ENCODE measurements around the gene RNPEP. TPM values are rescaled to one million over a fixed set of nuclear protein-coding genes. Genes with fewer than 3 reads are reported as not detected.
"Not testable (repeated sequence)": the region's sequence is repeated elsewhere in the genome, so short reads cannot be mapped to it uniquely, and the experiment has no call there.

RNPEP gene
- polyA plus RNA-seq, 6 donors from 2014 or later: 28.2 to 50.0 (median 34.7) TPM

- H3K27me3 Mint-ChIP-seq: peaks cover 49 to 71% (median 66%) of the 10 kb centered on the region in 3 donors
- peak within 1 kb of the TSS in 2 of 6 donors; percentile 21 to 39 for H3K27ac Mint-ChIP-seq
- peak; percentile 7 for DNase-seq
- peak within 1 kb of the TSS; percentile 25 to 89 (median 79) for H3K4me3 Mint-ChIP-seq
- ATAC-seq (ENCODE audit: low read depth in 2 of 2): peak; percentile 35 to 47
- no peaks in the 10 kb centered on the region for H3K36me3 Mint-ChIP-seq
- peaks cover 9 to 21% (median 17%) of the 10 kb centered on the region in 3 donors for H3K4me1 Mint-ChIP-seq
- H3K9me3 Mint-ChIP-seq: peaks cover 0 to 3% (median 0%) of the 10 kb centered on the region in 7 donors
These were observed 36.1 kb upstream of the RNPEP start, which contains the start of gene LMOD1 for GRCh38 chr1:201946224-201946908. LMOD1 (minus strand) TSS chr1:201946548; CDS start chr1:201946340, 208 bp downstream.

DNA sequence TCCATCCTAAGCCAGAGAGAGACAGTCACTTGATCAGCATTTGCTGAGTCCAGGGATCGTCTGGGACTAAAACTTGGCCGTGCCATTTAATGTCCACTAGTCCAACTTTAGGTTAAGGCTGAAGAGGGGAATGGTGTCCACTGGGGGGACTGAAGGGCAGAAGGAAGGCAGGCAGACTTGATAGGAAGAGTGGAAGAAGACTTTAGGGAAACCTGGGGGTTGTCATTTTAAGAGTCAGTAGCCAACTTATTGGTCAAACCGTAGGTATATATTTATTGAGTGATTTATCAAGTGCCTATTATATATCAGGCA lies 34.8 kb upstream of the RNPEP start:
- ATAC-seq (ENCODE audit: low read depth in 2 of 2): no peak
- H3K4me1 Mint-ChIP-seq: peaks cover 9 to 21% (median 17%) of the 10 kb centered on the region in 3 donors
- peaks cover 0 to 3% (median 0%) of the 10 kb centered on the region in 7 donors for H3K9me3 Mint-ChIP-seq
- H3K27ac Mint-ChIP-seq: peak overlapping the region in 1 of 6 donors; percentile 77
- H3K4me3 Mint-ChIP-seq: peak overlapping the region in 1 of 8 donors; percentile 32
- no peaks in the 10 kb centered on the region for H3K36me3 Mint-ChIP-seq
- peaks cover 40 to 71% (median 53%) of the 10 kb centered on the region in 3 donors for H3K27me3 Mint-ChIP-seq
- no peak for DNase-seq

DNA sequence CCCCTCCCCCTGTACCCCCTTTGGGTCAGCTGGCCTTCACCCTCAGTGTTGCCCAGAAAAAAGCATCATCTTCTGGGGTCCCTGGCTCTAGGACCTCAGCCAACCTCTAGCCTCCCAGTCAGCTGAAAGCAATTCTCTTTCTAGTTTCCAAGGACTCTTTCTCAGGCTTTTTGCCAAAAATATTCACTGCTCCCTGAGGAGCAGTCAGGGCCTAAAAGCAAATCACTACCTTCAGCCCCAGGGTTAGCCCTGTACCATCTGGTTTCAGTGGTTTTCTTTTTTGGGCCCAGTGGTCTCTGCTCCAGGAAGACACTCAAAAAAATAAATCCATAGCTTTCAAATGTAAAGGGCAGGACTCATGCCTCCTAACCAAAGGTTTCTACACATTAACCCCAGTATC lies 33.0 kb upstream of the RNPEP start:
- Mint-ChIP-seq H3K36me3 (no peaks in the 10 kb centered on the region), H3K9me3 (peaks cover 0 to 3% (median 0%) of the 10 kb centered on the region in 7 donors), H3K4me3 (no peak overlapping the region), H3K4me1 (peaks cover 11 to 22% (median 21%) of the 10 kb centered on the region in 3 donors), H3K27me3 (peaks cover 29 to 54% (median 37%) of the 10 kb centered on the region in 3 donors), H3K27ac (no peak overlapping the region)
- ATAC-seq (ENCODE audit: low read depth in 2 of 2) (no peak), DNase-seq (no peak)

- no peak for DNase-seq
These were observed 28.0 kb upstream of the RNPEP start for GRCh38 chr1:201954263-201955008.

GRCh38 chr1:201955009-201955728 lies 27.3 kb upstream of the RNPEP start, which contains the start of gene TIMM17A:
TIMM17A (plus strand) TSS chr1:201955503; CDS start chr1:201955527, 24 bp downstream.
- H3K36me3 Mint-ChIP-seq: no peaks in the 10 kb centered on the region

More at GRCh38 chr1:201954263-201955008, 28.0 kb upstream of the RNPEP start:
- Mint-ChIP-seq H3K27me3 (peaks cover 0 to 8% (median 0%) of the 10 kb centered on the region in 3 donors), H3K9me3 (no peaks in the 10 kb centered on the region), H3K4me1 (peaks cover 4 to 29% (median 12%) of the 10 kb centered on the region in 3 donors), H3K27ac (peak overlapping the region; percentile 95 to 98 (median 98)), H3K4me3 (peak overlapping the region; percentile 87 to 100 (median 98)), H3K36me3 (no peaks in the 10 kb centered on the region)
- no peak for ATAC-seq (ENCODE audit: low read depth in 2 of 2)

GRCh38 chr1:201955729-201956143 lies 26.7 kb upstream of the RNPEP start:
- peak overlapping the region; percentile 87 to 100 (median 98) for H3K4me3 Mint-ChIP-seq

More at GRCh38 chr1:201955009-201955728, 27.3 kb upstream of the RNPEP start, which contains the start of gene TIMM17A:
- Mint-ChIP-seq H3K4me1 (peaks cover 4 to 29% (median 12%) of the 10 kb centered on the region in 3 donors), H3K27me3 (peaks cover 0 to 4% (median 0%) of the 10 kb centered on the region in 3 donors), H3K9me3 (no peaks in the 10 kb centered on the region), H3K4me3 (peak within 1 kb of the TSS; percentile 87 to 100 (median 98)), H3K27ac (peak within 1 kb of the TSS; percentile 95 to 98 (median 98))
- DNase-seq (peak; percentile 93), ATAC-seq (ENCODE audit: low read depth in 2 of 2) (peak; percentile 97 to 98)

DNA sequence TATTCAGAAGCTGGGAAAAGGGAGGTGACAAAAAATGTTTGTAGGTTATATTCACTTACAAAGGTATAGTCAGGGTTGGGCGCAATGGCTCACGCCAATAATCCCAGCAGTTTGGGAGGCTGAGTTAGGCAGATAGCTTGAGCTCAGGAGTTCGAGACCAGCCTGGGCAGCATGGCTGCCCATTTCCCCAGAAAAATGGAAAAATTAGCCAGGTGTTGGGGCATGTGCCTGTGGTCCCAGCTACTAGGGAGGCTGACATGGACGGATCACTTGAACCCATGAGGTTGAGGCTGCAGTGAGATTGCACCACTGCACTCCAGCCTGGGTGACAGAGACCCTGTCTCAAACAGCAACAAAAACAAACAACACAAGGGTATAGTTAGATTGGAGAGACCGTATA lies 24.1 kb upstream of the RNPEP start:
- Mint-ChIP-seq H3K4me1 (peaks cover 4 to 31% (median 12%) of the 10 kb centered on the region in 3 donors), H3K27me3 (no peaks in the 10 kb centered on the region), H3K4me3 (peak overlapping the region in 1 of 8 donors; percentile 99), H3K27ac (peak overlapping the region in 1 of 6 donors; percentile 74), H3K36me3 (peaks cover 0 to 5% of the 10 kb centered on the region in 2 donors), H3K9me3 (no peaks in the 10 kb centered on the region)
- no peak for ATAC-seq (ENCODE audit: low read depth in 2 of 2)
- DNase-seq: no peak

More at GRCh38 chr1:201955729-201956143, 26.7 kb upstream of the RNPEP start:
- H3K36me3 Mint-ChIP-seq: no peaks in the 10 kb centered on the region
- no peaks in the 10 kb centered on the region for H3K9me3 Mint-ChIP-seq
- DNase-seq (no peak), ATAC-seq (ENCODE audit: low read depth in 2 of 2) (peak; percentile 46 to 49)
- H3K27ac Mint-ChIP-seq: peak overlapping the region; percentile 95 to 98 (median 98)
- no peaks in the 10 kb centered on the region for H3K27me3 Mint-ChIP-seq
- peaks cover 4 to 29% (median 12%) of the 10 kb centered on the region in 3 donors for H3K4me1 Mint-ChIP-seq

DNA sequence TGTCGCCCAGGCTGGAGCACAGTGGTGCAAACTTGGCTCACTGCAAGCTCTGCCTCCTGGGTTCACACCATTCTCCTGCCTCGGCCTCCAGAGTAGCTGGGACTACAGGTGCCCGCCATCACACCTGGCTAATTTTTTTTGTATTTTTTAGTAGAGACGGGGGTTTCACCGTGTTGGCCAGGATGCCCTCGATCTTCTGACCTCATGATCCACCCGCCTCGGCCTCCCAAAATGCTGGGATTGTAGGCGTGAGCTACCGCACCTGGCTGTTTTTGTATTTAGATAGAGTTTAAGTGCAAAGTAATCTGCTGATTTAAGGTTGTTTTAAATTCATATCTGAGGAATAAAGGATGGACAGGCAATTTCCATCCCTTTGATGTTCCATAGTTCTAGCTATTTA lies 20.1 kb upstream of the RNPEP start:
- H3K27me3 Mint-ChIP-seq; H3K4me3 Mint-ChIP-seq; H3K9me3 Mint-ChIP-seq; DNase-seq; H3K27ac Mint-ChIP-seq; H3K4me1 Mint-ChIP-seq; ATAC-seq (ENCODE audit: low read depth in 2 of 2); H3K36me3 Mint-ChIP-seq: not testable (repeated sequence)

DNA sequence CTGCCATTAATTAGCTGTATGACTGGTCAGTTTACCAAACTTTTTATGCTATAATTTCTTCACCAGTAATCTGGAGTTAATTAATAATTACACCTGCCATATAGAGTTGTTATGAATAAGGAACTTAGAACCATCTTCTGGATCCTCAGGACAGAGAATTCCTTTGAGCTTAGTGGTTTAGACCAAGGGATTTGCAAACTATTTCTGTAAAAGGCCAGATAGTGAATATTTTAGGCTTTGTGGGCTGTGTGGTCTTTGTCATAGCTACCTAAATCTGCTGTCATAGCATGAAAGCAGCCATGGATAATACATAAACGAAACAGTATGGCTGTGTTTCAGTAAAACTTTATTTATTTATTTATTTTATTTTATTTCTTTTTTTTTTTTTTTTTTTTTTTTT lies 18.2 kb upstream of the RNPEP start:
- ATAC-seq (ENCODE audit: low read depth in 2 of 2) (no peak), DNase-seq (no peak)
- H3K27me3 Mint-ChIP-seq: no peaks in the 10 kb centered on the region
- no peak overlapping the region for H3K27ac Mint-ChIP-seq
- H3K4me3 Mint-ChIP-seq: no peak overlapping the region
- peaks cover 0 to 6% (median 2%) of the 10 kb centered on the region in 3 donors for H3K4me1 Mint-ChIP-seq
- peaks cover 5 to 8% of the 10 kb centered on the region in 2 donors for H3K36me3 Mint-ChIP-seq
- no peaks in the 10 kb centered on the region for H3K9me3 Mint-ChIP-seq

GRCh38 chr1:201966171-201966570 lies 16.3 kb upstream of the RNPEP start:
- H3K36me3 Mint-ChIP-seq: peaks cover 5 to 8% of the 10 kb centered on the region in 2 donors
- H3K9me3 Mint-ChIP-seq: no peaks in the 10 kb centered on the region
- DNase-seq: no peak
- H3K27me3 Mint-ChIP-seq: no peaks in the 10 kb centered on the region
- no peak for ATAC-seq (ENCODE audit: low read depth in 2 of 2)
- peaks cover 0 to 6% (median 2%) of the 10 kb centered on the region in 3 donors for H3K4me1 Mint-ChIP-seq
- H3K27ac Mint-ChIP-seq: no peak overlapping the region
- H3K4me3 Mint-ChIP-seq: no peak overlapping the region

- peaks cover 0 to 6% (median 4%) of the 10 kb centered on the region in 3 donors for H3K4me1 Mint-ChIP-seq
- ATAC-seq (ENCODE audit: low read depth in 2 of 2) (no peak), DNase-seq (no peak)
- peak overlapping the region in 2 of 6 donors; percentile 66 to 89 for H3K27ac Mint-ChIP-seq
- H3K9me3 Mint-ChIP-seq: no peaks in the 10 kb centered on the region
- H3K36me3 Mint-ChIP-seq: peaks cover 0 to 8% of the 10 kb centered on the region in 2 donors
- no peaks in the 10 kb centered on the region for H3K27me3 Mint-ChIP-seq
- no peak overlapping the region for H3K4me3 Mint-ChIP-seq
These were observed 14.1 kb upstream of the RNPEP start for GRCh38 chr1:201968202-201968925.

- peaks cover 0 to 6% (median 4%) of the 10 kb centered on the region in 3 donors for H3K4me1 Mint-ChIP-seq
These were observed 11.9 kb upstream of the RNPEP start for GRCh38 chr1:201970334-201971159.

More at GRCh38 chr1:201970334-201971159, 11.9 kb upstream of the RNPEP start:
- peaks cover 0 to 8% (median 0%) of the 10 kb centered on the region in 3 donors for H3K27me3 Mint-ChIP-seq
- H3K9me3 Mint-ChIP-seq: no peaks in the 10 kb centered on the region
- no peak overlapping the region for H3K4me3 Mint-ChIP-seq
- no peak for ATAC-seq (ENCODE audit: low read depth in 2 of 2)
- no peak for DNase-seq
- H3K27ac Mint-ChIP-seq: no peak overlapping the region
- H3K36me3 Mint-ChIP-seq: peaks cover 0 to 5% of the 10 kb centered on the region in 2 donors

All from naive B cell (primary cell).